MCF 10A (cell line): Measurements from ENCODE around the gene TBC1D9. TPM values are rescaled to one million over a fixed set of nuclear protein-coding genes. Genes with fewer than 3 reads are reported as not detected.

Experiments used
- BruUV-seq: library from RNA; stranded (reverse); fragments of 400-500 nt; replicated peaks from 2 replicates; lab custom pipeline; 2021; lab: Mats Ljungman, UMichigan
- CTCF ChIA-PET: fragments of 300-600 bp; sonication (Branson Sonifier 250); formaldehyde crosslinking; extraction: SDS; loops from one replicate; lab custom pipeline; 2021; ENCODE audit warnings: antibody characterized with exemption, inconsistent platforms; lab: Yijun Ruan, JAX
- POLR2A ChIA-PET: fragments of 300-600, 350-650 bp; sonication (Branson Sonifier 250); formaldehyde crosslinking; extraction: SDS; loops from one replicate; lab custom pipeline; 2020; ENCODE audit warnings: antibody characterized with exemption, inconsistent platforms; lab: Yijun Ruan, JAX
- DNase-seq: peaks from one replicate; pipeline ENCODE4 v3.0.0-alpha.2; 2018; ENCODE audit not compliant: unreplicated experiment
- H3K27ac Mint-ChIP-seq: one replicate; pipeline ENCODE4 v1.8.0; 2022; ENCODE audit warnings: mild to moderate bottlenecking, low read depth, mixed read lengths; ENCODE audit not compliant: unreplicated experiment
- H3K27me3 Mint-ChIP-seq: one replicate; pipeline ENCODE4 v1.8.0; 2022; ENCODE audit warnings: mixed read lengths; ENCODE audit not compliant: insufficient read depth, unreplicated experiment
- H3K36me3 Mint-ChIP-seq: one replicate; pipeline ENCODE4 v1.8.0; 2022; ENCODE audit warnings: mild to moderate bottlenecking, moderate library complexity, mixed read lengths; ENCODE audit not compliant: insufficient read depth, unreplicated experiment
- H3K4me1 Mint-ChIP-seq: one replicate; pipeline ENCODE4 v1.8.0; 2022; ENCODE audit warnings: mixed read lengths; ENCODE audit not compliant: insufficient read depth, unreplicated experiment
- H3K4me3 Mint-ChIP-seq: one replicate; pipeline ENCODE4 v1.8.0; 2022; ENCODE audit warnings: mild to moderate bottlenecking, moderate library complexity, mixed read lengths; ENCODE audit not compliant: unreplicated experiment
- H3K9me3 Mint-ChIP-seq: one replicate; pipeline ENCODE4 v1.8.0; 2022; ENCODE audit warnings: mixed read lengths; ENCODE audit not compliant: unreplicated experiment
- CTCF ChIP-seq: fragments of 200-600 bp; IDR thresholded peaks from one replicate; pipeline ENCODE4 v1.8.0; 2022; ENCODE audit warnings: antibody characterized with exemption, mild to moderate bottlenecking; ENCODE audit not compliant: unreplicated experiment
- intact Hi-C: fragments of 100-400 bp; cut with micrococcal nuclease; formaldehyde crosslinking; loops from 2 replicates; pipeline ENCODE4 v1.14.1; 2022
- total RNA-seq: library from RNA; stranded (reverse); gene quantifications from 2 replicates; pipeline ENCODE4 v1.2.3, GENCODE V29; 2022

TBC1D9 gene
- total RNA-seq, 1 experiment from 2014 or later, result 17.4 TPM

GRCh38 chr4:140777894-140778293 is 21.7 kb upstream of the TBC1D9 start:
- H3K4me1 Mint-ChIP-seq, result no peaks in the 10 kb centered on the region
- ChIA-PET POLR2A (no interaction called here), CTCF (no interaction called here)
- H3K9me3 Mint-ChIP-seq, result no peaks in the 10 kb centered on the region
- H3K36me3 Mint-ChIP-seq, result no peaks in the 10 kb centered on the region
- no peak overlapping the region for H3K4me3 Mint-ChIP-seq
- no peaks in the 10 kb centered on the region for H3K27me3 Mint-ChIP-seq
- intact Hi-C loops, result no loop called here
- no TSS peak for BruUV-seq
- H3K27ac Mint-ChIP-seq, result no peak overlapping the region
- no peak for TF ChIP-seq CTCF
- DNase-seq, result no peak

GRCh38 chr4:140777386-140777785 is 21.2 kb upstream of the TBC1D9 start:
- H3K4me3 Mint-ChIP-seq, result no peak overlapping the region
- intact Hi-C loops, result no loop called here
- H3K27me3 Mint-ChIP-seq, result no peaks in the 10 kb centered on the region
- ChIA-PET POLR2A (no interaction called here), CTCF (interaction anchor here (2.0 kb wide), 1 partner anchor 13 kb away, joined by 4 read pairs; no protein-coding TSS in a partner anchor)
- BruUV-seq, result no TSS peak
- H3K9me3 Mint-ChIP-seq, result no peaks in the 10 kb centered on the region
- no peak for TF ChIP-seq CTCF
- no peak for DNase-seq
- no peak overlapping the region for H3K27ac Mint-ChIP-seq
- H3K36me3 Mint-ChIP-seq, result no peaks in the 10 kb centered on the region
- H3K4me1 Mint-ChIP-seq, result no peaks in the 10 kb centered on the region

GRCh38 chr4:140776556-140776955 is 20.4 kb upstream of the TBC1D9 start:
- CTCF ChIA-PET, result interaction anchor here (1.0 to 2.0 kb wide), 2 partner anchors 14 to 417 kb away, joined by 3 to 4 read pairs; no protein-coding TSS in a partner anchor

GRCh38 chr4:140774956-140775355 is 18.8 kb upstream of the TBC1D9 start:
- Mint-ChIP-seq H3K27ac (no peak overlapping the region), H3K27me3 (no peaks in the 10 kb centered on the region), H3K36me3 (no peaks in the 10 kb centered on the region), H3K4me3 (no peak overlapping the region), H3K9me3 (no peaks in the 10 kb centered on the region), H3K4me1 (no peaks in the 10 kb centered on the region)
- no peak for TF ChIP-seq CTCF
- ChIA-PET POLR2A (interaction anchor here (1.0 kb wide), 1 partner anchor 10 kb away, joined by 3 read pairs; no protein-coding TSS in a partner anchor), CTCF (interaction anchor here (0.7 kb wide), 1 partner anchor 40 kb away, joined by 3 read pairs; no protein-coding TSS in a partner anchor)
- no TSS peak for BruUV-seq
- no peak for DNase-seq
- intact Hi-C loops, result no loop called here

More at GRCh38 chr4:140776556-140776955, 20.4 kb upstream of the TBC1D9 start:
- H3K36me3 Mint-ChIP-seq, result no peaks in the 10 kb centered on the region
- no peak overlapping the region for H3K4me3 Mint-ChIP-seq
- no peak overlapping the region for H3K27ac Mint-ChIP-seq
- DNase-seq, result no peak
- BruUV-seq, result no TSS peak
- intact Hi-C loops, result no loop called here
- no peaks in the 10 kb centered on the region for H3K4me1 Mint-ChIP-seq
- no peaks in the 10 kb centered on the region for H3K9me3 Mint-ChIP-seq
- no peaks in the 10 kb centered on the region for H3K27me3 Mint-ChIP-seq
- TF ChIP-seq CTCF, result no peak
- POLR2A ChIA-PET, result interaction anchor here (0.7 kb wide), 1 partner anchor 64 kb away, joined by 3 read pairs; no protein-coding TSS in a partner anchor
